HG02981 (cell line): ENCODE data around the gene SLC11A1.

Experiments used
- ATAC-seq: cut with Tn5 transposase; IDR thresholded peaks from one replicate; pipeline ENCODE4 v1.9.1; 2021; ENCODE audit warnings: mild to moderate bottlenecking, moderate library complexity; ENCODE audit not compliant: unreplicated experiment

SLC11A1 gene

DNA sequence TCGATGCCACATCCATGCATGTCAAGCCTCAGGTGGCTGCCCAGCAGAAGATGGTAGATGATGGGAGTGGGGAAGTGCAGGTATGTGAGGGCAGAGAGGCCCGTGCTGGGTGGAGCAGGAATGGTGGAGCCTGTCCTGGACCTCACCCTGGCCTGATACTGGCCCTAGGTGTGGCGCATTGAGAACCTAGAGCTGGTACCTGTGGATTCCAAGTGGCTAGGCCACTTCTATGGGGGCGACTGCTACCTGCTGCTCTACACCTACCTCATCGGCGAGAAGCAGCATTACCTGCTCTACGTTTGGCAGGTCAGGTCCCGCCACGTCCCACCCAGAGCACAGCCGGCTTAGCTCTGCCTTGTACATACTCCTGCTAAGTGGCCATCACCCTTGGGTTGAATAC lies 49.8 kb downstream of the SLC11A1 start:
- no peak for ATAC-seq

DNA sequence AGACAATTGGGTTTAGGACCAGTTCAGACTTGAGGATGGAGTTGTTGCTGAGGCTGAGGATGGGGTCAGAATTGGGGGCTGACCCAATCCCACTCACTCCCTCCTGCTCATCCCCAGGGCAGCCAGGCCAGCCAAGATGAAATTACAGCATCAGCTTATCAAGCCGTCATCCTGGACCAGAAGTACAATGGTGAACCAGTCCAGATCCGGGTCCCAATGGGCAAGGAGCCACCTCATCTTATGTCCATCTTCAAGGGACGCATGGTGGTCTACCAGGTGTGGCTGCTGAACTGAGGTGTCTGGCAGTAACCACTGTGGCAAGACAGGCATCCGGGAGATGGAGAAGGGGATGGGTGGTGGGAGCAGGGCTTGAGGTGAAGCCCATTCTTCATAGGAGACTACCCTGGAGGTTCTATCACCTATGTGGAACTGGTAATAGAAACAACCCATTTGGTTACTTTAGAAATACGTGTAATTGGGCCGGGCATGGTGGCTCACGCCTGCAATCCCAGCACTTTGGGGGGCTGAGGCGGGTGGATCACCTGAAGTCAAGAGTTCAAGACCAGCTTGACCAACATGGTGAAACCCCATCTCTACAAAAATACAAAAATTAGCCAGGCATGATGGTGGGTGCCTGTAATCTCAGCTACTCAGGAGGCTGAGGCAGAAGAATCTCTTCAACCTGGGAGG lies 50.7 kb downstream of the SLC11A1 start:
- ATAC-seq = no peak

DNA sequence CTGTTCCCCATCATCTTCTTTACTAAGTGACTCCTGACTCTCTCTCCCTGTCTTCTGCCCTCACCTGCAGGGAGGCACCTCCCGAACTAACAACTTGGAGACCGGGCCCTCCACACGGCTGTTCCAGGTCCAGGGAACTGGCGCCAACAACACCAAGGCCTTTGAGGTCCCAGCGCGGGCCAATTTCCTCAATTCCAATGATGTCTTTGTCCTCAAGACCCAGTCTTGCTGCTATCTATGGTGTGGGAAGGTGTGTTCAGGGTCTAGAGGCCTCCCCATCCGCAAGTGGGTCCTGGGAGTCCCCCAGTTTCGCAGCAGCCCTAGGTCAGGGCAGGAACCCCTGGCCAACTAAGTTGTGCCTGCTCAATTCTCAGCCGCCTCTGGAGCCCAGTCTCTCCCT lies 52.4 kb downstream of the SLC11A1 start:
- no peak for ATAC-seq

DNA sequence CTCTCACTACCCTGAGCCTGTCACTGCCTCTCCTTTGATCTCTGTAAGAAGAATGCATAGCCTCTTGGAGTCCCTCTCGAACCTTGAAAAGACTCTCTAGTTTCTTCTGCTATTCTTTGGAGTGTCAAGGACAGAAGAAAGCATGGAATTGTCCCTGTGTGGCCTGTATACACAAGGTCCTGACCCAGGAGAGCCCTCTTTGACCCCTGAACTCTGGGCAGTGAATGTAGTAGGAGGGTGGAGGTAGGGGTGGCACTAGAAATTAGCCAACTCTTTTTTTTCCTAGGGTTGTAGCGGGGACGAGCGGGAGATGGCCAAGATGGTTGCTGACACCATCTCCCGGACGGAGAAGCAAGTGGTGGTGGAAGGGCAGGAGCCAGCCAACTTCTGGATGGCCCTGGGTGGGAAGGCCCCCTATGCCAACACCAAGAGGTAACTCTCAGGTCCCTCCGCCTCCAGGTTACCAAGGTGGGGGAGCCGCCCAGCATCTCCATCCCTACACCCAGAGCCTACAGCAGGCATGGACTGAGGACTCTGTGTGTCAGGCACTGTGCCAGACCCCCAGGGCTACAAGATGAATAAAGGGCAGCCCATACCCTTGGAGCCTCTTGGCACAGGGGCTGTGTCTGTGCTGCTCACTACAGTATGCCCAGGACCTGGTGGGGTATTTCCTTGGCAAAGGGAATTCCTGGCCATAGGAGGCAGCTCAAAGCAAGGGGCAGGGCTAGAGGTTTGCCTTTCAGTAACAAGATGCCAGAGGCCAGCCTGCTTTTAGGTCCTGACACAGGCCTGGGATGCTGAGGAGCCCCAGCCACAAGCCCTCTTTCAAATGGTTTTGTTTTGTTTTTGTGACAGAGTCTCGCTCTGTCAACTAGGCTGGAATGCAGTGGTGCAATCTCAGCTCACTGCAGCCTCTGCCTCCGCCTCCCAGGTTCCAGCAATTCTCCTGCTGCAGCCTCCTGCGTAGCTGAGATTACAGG lies 53.2 kb downstream of the SLC11A1 start:
- ATAC-seq = no peak

DNA sequence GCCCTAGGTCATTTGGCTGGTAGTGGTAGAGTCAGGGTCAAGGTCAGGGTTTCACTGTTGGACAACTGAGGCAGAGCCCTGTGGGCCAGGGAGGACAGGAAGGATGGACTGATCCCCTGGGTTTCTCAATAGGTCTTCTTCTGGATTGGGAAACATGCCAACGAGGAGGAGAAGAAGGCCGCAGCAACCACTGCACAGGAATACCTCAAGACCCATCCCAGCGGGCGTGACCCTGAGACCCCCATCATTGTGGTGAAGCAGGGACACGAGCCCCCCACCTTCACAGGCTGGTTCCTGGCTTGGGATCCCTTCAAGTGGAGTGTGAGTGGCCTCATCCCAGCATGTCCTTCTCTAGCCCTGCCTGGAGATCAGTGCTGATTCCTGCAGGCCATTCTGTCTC lies 54.9 kb downstream of the SLC11A1 start:
- no peak for ATAC-seq

DNA sequence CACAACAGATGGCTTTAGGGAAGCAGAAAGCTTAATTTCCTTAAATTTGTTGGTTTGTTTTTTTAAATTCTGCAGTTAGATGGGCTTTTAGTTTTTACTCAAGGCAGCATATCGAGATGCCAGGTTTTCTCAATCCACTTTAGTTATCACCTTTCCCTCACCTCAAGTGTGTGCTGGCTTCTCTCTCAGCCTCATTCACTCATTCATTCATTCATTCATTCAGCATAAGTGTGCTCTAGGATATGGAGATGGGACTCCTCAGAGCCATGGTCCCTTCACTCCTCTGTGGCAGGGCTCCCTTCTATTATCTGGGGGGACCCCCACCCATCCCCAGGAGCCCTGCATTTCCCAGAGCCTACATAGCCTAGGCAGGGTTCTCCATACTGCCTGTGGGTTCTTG lies 55.9 kb downstream of the SLC11A1 start:
- ATAC-seq = no peak

DNA sequence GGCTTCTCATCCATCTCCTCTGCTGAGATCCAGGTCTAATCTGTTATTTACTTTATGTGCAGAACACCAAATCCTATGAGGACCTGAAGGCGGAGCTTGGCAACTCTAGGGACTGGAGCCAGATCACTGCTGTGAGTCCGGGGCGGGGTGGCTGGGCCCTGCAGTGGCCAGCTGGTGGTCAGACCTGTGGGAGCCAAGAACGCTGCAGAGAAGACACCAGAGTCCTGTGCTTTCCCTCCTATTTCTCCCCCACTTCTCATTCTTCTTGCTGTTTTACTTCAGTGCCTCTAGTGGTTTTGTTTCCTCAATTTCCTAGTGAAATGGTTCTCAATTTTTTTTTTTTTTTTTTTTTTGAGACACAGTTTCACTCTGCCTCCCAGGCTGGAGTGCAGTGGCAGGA lies 56.5 kb downstream of the SLC11A1 start:
- no peak for ATAC-seq

DNA sequence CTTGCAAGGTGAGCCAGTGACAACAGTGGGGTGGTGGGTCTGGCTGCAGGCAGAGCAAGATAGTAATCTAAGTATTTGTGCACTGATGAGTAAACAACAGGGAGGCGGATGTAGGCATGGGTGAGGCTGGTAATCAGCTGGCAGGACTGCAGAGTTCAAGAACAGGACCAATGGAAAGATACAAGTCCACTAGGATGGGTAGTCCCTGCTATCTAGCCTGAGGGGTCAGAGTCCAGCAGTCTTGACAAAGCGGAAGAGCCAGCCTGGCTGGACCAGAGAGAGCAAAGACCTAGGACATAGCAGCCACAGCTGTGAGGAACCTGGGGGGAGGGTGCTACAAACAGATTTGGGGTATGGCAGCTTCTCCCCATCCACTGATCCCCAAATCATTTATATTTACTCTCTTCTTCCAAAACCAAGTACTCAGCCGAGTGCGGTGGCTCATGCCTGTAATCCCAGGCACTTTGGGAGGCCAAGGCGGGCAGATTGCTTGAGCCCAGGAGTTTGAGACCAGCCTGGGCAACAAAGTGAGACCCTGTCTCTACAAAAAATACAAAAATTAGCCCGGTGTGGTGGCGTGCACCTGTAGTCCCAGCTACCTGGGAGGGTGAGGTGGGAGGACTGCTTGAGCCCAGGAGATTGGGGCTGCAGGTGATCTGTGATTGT lies 62.8 kb downstream of the SLC11A1 start:
- ATAC-seq = no peak

DNA sequence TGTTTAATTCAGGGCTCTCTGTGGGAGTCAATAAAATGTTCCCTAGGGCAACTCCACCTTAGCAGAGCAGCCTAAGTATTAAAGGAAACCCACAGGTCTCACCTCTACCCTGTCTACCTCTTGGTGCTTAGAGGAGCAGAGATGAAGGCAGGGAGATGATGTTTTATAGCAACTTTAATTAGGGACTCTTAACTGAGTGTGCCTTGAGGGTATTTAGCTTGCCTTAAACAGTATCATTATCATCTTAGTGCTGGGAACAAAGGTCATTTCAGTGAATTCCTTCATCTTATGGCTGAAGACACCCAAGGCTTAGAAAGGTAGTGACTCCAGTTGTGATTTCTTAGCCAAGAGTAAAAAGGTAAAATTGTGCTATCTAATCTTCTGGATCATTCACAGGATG lies 63.5 kb downstream of the SLC11A1 start:
- no peak for ATAC-seq
